K562 (cell line): Measurements from ENCODE around the gene PSMB10. TPM values are rescaled to one million over a fixed set of nuclear protein-coding genes. Genes with fewer than 3 reads are reported as not detected.
A peak's percentile ranks its signal among the peaks of the same experiment; 100 is the strongest.

Source experiments
- EWSR1 ChIP-seq: fragments of 450-650 bp; IDR thresholded peaks from 2 replicates; pipeline ENCODE4 v1.6.1; 2018; ENCODE audit warnings: borderline replicate concordance, mild to moderate bottlenecking, low read depth, moderate library complexity; ENCODE audit not compliant: partially characterized antibody
- GATAD2A ChIP-seq: fragments of 450-650 bp; IDR thresholded peaks from 2 replicates; pipeline ENCODE4 v1.6.1; 2017
- HMBOX1 ChIP-seq: sonication (generic); IDR thresholded peaks from 2 replicates; pipeline ENCODE4 v1.6.1; 2016
- HMG20B ChIP-seq: fragments of 250-450 bp; sonication (Bioruptor Pico); IDR thresholded peaks from 2 replicates; pipeline ENCODE4 v1.5.0; 2021; ENCODE audit warnings: mild to moderate bottlenecking
- MYC ChIP-seq, 2 experiments: fragments of 250-450 bp in 1 of 2; sonication (Bioruptor Pico) in 1 of 2; IDR thresholded peaks; 2 replicates each; pipeline versions ENCODE4 v1.5.1 to v1.6.1; 2012 to 2021; ENCODE audit warnings: low read depth in 2 of 2, borderline replicate concordance in 1 of 2, improper control_type of control experiment in 1 of 2, low read length in 1 of 2, mild to moderate bottlenecking in 1 of 2, moderate library complexity in 1 of 2
- NR3C1 ChIP-seq: sonication (generic); formaldehyde crosslinking; IDR thresholded peaks from 2 replicates; pipeline ENCODE4 v1.8.1; 2022; ENCODE audit warnings: missing genetic modification reagents
- PHTF2 ChIP-seq: fragments of 250-450 bp; sonication (Bioruptor Pico); IDR thresholded peaks from 2 replicates; pipeline ENCODE4 v1.5.0; 2021; ENCODE audit warnings: mild to moderate bottlenecking
- REST ChIP-seq, 2 experiments: fragments of 450-650 bp; formaldehyde crosslinking in 1 of 2; IDR thresholded peaks; 2 replicates each; pipeline versions ENCODE4 v1.4.0 to v1.6.1; 2014 to 2020; ENCODE audit warnings: mild to moderate bottlenecking in 2 of 2, borderline replicate concordance in 1 of 2, low read depth in 1 of 2
- STAG1 ChIP-seq: sonication (generic); formaldehyde crosslinking; IDR thresholded peaks from 2 replicates; pipeline ENCODE4 v1.5.0; 2020; ENCODE audit warnings: missing genetic modification reagents, borderline replicate concordance
- TCF7 ChIP-seq: sonication (generic); IDR thresholded peaks from 2 replicates; pipeline ENCODE4 v1.6.1; 2016; ENCODE audit warnings: antibody characterized with exemption, borderline replicate concordance
- TCF7L2 ChIP-seq: fragments of 150-350 bp; IDR thresholded peaks from 2 replicates; pipeline ENCODE4 v1.6.1; 2016; ENCODE audit warnings: low read depth, mild to moderate bottlenecking, low read length, moderate library complexity
- ZNF232 ChIP-seq: sonication (generic); formaldehyde crosslinking; IDR thresholded peaks from 2 replicates; pipeline ENCODE4 v1.8.0; 2022; ENCODE audit warnings: mild to moderate bottlenecking, missing genetic modification reagents
- ZNF609 ChIP-seq: sonication (generic); formaldehyde crosslinking; IDR thresholded peaks from 2 replicates; pipeline ENCODE4 v1.8.1; 2023; ENCODE audit warnings: missing genetic modification reagents, mild to moderate bottlenecking, borderline replicate concordance
- polyA plus RNA-seq, 8 experiments: library from polyadenylated mRNA; depleted of rRNA in 4 of 8; stranded (reverse) in 5 of 8; unstranded in 3 of 8; fragments of >200 nt; fragmentation: Nextera tagmentation in 2 of 8; fragmentation: Illumina TruSeq in 1 of 8; extraction: Ambion mirVana in 2 of 8; extraction: Trizol in 1 of 8; gene quantifications; 2 replicates each; pipeline versions ENCODE4 v1.2.1 to v1.2.3, GENCODE V29; 2011 to 2014; ENCODE audit warnings: inconsistent platforms in 1 of 8, missing spikeins in 1 of 8
- total RNA-seq, 7 experiments: library from RNA; depleted of rRNA in 6 of 7; stranded (reverse); fragments of >200 nt in 6 of 7; fragmentation: Illumina TruSeq in 2 of 7; extraction: Trizol in 2 of 7; gene quantifications; 2 replicates each; pipeline versions ENCODE4 v1.2.1 to v1.2.3, GENCODE V29; 2011 to 2021; ENCODE audit warnings: low replicate concordance in 1 of 7

PSMB10 gene
- total and polyA plus RNA-seq, 9 of the 15 experiments (the other 6 are each of a cell fraction or from before 2014, with no cell fraction given) = 11.7 to 105 (median 51.0) TPM

DNA sequence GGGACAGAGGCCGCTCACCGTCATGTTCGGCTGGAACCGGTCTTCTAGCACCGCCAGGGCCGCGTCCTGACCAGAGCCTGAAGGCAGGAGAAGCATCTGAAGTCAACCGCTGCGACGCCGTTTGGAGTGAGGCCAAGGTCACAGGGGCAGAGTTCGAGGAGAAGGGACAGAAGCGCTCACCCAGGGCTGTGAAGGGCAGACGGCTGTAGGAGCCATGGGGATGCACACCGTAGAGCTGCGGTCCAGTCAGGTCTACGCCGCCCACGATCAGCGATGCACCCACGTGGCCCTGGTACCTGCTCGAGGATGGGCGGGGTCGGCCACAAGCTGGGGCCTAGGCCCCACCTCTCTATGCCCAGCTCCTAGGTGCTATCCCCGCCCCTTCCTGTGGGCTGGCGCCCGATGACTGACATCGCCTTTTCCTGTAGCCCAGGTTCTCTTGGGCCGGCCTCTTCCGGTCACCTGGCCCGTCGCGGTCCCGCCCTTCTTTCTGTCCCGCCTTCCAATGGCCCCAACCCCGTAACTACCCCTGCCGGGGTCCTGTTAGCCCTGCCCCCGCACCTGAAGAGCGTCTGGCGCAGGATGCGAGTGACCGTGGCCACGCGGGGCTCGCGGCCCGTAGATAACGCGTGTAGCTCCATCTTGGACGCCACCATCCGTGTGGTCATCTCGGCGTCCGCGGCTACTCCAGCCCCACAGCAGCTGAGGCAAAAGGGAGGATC, 1.1 kb downstream of the PSMB10 start (continued):
- TF ChIP-seq REST (IDR thresholded peaks at IDR 0.05; ENCODE audit: borderline replicate concordance) = peak; percentile 61
- peak; percentile 57; the same call in 1 of the 2 replicates for TF ChIP-seq REST (CRISPR knock-in tag; IDR thresholded peaks at IDR 0.05; ENCODE audit: low read depth)
- no peak for TF ChIP-seq GATAD2A
- no peak for TF ChIP-seq EWSR1
- TF ChIP-seq NR3C1 (CRISPR knock-in tag) = no peak
- TF ChIP-seq TCF7L2 = no peak
- no peak for TF ChIP-seq ZNF232 (CRISPR knock-in tag)
- TF ChIP-seq STAG1 (CRISPR knock-in tag) = no peak
- TF ChIP-seq HMBOX1 = no peak
- no peak for TF ChIP-seq ZNF609 (CRISPR knock-in tag)
- TF ChIP-seq PHTF2 = no peak
- TF ChIP-seq HMG20B = no peak
- peak; percentile 84 for TF ChIP-seq MYC (IDR thresholded peaks at IDR 0.05; ENCODE audit: low read depth, low read length)
- TF ChIP-seq MYC (CRISPR knock-in tag; IDR thresholded peaks at IDR 0.05; ENCODE audit: borderline replicate concordance, low read depth) = peak; percentile 69; the same call in 1 of the 2 replicates
- no peak for TF ChIP-seq TCF7
